HL-60/S4 treated with phorbol 12-myristate 13-acetate at 8.2 ng/mL for 4 days and 3 days (cell line): ENCODE measurements around the gene PSMC3IP.

Source experiments
- in situ Hi-C: fragments of 300-500 bp; cut with MboI; formaldehyde crosslinking; loops from 2 replicates; pipeline ENCODE4 v1.15.0; 2022; ENCODE audit warnings: low sequenced_read_pairs

The PSMC3IP gene

DNA sequence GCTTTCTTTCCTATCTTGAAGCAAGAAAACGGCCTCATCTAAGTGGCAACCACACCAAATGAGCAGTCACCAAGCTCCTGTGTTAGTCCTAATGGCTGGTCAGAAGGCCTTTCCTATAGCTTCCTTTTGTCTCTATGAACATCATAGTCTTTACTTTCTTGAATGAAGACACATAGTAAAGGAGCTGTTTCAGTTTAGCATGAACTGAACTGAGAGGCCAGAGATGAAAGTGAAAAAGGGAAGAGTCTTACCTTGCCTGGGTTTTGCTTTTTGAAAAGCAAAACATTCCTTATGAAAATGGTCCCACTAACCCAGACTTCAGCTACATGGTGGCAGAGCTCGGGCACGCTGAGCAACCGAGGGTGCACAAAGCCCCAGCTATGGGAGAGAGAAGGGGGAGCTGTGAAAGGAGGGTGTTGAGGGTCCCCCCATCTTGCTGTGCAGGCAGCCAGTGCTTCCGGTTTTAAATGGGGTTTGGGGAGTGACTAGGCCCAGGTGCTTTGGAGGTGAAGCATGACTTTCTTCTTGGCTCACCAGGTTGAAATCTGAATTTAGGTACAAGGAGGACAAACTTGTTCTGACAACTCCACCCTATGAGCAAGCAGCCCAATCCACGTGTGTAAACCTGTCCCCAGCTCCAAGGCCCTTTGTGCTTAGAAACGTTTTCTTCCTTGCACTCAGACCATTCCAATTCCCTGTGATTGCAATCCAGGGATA is 9.1 kb upstream of the PSMC3IP start:
- in situ Hi-C loops = no loop called here

DNA sequence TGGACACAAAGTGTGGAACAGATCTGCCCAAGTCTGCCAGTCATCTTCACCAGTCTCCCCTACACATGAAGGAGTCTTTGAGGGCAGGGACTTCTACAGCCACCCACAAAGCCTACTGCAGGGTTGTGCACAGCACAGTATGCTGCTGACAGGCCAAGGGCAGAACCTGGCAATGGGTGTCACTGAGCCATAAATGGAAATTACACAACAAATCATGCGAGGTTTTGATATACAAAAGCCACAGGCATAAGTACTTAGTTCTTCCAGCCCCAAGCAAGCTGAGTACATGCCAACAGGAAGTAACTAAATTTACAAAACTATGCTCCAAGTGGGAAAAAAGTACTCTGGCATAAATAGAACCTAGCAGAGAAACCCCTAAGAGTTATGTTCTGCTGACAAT is 7.8 kb upstream of the PSMC3IP start:
- in situ Hi-C loops = no loop called here

DNA sequence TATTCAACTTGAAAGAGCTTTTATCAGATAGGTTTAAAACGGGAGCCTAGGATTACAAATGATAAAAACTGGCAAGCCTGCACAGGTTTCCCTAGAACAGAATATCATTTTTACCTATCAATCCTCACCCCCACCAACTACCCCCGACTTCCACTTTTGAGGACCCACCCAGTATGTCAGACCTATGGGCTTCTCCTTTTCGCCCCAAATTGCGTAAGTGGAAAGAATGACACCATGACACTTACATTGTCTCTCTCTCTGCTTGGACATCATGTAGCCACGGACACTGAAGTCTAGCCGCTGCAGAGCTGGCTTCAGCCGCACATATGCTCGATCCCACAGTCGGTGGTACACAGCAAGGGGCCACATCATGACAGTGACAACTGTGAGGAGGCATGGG is 7.4 kb upstream of the PSMC3IP start:
- in situ Hi-C loops = no loop called here

- in situ Hi-C loops = no loop called here
Observed at GRCh38 chr17:42581744-42582270, 4.3 kb upstream of the PSMC3IP start.

GRCh38 chr17:42579794-42580551 is 2.4 kb upstream of the PSMC3IP start:
- in situ Hi-C loops = no loop called here

- in situ Hi-C loops = no loop called here
Observed at GRCh38 chr17:42578282-42578869, 847 bp upstream of the PSMC3IP start.

DNA sequence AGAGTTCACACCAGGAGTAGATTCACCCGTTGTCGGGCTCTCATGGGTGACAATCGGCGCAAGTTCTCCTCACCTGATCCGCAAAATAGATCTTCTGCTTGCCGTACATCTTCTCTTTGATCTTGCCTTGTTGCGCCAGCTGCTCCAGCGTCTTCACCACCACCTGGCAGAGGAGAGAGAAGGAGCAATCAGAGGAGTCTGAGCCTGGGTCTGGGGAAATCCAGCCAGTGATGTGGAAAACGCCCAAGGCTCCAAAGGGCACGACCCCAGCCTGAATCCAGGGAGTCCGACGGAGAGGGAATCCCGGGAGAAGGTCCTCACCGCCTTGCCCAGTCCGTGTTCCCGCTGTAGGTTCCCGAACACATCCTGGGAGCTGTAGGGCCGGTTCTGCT is 393 bp downstream of the PSMC3IP start:
- in situ Hi-C loops = no loop called here

DNA sequence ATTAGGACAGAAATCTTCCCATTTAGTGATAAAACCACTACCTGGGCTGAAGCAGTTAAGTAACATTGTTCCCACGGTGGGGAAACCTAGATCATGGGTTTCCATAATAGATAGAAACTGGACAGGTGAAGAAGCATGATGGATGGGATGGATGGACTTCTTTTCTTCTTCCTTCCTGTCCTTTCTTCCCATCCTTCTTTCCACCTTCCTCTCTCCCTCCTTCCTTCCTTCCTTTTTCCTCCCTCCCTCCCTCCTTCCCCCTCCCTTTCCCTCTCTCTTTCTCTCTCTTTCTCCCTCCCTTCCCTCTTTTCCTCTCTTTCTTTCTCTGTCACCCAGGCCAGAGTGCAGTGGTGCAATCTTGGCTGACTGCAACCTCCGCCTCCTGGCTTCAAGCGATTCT is 3.1 kb downstream of the PSMC3IP start:
- in situ Hi-C loops = no loop called here

DNA sequence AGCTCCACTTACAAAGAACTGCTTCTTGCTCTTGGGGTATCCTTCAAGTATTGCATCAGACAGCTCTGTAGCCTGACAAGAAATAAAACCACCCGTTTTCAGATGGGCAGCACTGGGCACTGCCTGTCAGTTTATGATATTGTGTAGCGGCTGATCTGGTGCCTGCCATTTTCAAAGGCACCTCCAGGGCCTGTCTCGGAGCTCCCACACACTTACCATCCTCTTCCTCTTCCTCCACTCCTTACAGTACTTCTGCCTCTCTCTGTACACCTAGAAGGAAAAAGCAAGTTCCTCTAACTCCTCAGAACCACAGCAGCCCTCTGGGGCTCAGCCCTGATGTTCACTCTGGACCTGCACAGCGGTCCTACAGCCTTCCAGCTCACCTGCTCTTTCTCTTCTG is 4.4 kb downstream of the PSMC3IP start:
- in situ Hi-C loops = no loop called here

DNA sequence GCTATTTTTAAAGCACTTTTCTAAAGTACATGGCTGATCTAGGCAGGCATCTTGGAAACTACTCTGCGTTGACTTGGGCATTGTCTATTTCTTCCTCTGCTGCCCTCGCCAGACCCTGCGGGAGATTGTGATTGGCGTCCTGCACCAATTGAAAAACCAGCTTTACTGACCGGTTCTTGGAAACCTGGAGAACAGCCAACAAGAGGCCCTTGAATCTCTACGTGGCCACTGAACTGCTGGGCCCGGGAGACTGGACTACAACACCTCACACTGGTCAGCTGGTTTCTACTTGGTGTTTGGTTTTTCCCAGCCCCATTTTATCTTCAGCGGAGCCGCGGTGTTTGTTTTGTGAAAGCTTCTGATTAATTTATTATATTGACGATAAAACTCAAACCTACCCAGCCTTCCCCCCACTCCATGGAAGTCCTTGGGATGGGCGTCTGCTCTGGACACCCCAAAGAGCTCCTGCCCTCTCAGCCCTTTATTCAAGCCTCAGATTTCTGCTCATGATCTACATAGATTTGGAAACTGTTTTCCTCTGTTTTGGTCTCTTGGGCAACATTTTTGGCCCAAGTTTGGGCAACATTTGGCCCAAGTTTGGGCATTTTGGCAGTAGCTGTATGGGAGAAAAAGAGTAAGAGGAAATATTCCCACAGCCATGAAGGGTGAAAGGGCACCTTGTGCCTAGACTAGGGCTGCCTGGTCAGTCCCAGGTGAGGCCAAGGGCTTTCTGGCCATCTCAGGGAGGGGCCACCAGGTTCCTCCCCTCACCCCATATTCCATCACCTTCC is 5.9 kb downstream of the PSMC3IP start:
- in situ Hi-C loops = no loop called here

GRCh38 chr17:42568341-42569111 is 9.0 kb downstream of the PSMC3IP start:
- in situ Hi-C loops = no loop called here

GRCh38 chr17:42566883-42567573 is 10.5 kb downstream of the PSMC3IP start, which contains the start of gene MLX:
MLX (plus strand) TSS chr17:42567100; CDS start chr17:42567125, 25 bp downstream.
- in situ Hi-C loops = no loop called here

DNA sequence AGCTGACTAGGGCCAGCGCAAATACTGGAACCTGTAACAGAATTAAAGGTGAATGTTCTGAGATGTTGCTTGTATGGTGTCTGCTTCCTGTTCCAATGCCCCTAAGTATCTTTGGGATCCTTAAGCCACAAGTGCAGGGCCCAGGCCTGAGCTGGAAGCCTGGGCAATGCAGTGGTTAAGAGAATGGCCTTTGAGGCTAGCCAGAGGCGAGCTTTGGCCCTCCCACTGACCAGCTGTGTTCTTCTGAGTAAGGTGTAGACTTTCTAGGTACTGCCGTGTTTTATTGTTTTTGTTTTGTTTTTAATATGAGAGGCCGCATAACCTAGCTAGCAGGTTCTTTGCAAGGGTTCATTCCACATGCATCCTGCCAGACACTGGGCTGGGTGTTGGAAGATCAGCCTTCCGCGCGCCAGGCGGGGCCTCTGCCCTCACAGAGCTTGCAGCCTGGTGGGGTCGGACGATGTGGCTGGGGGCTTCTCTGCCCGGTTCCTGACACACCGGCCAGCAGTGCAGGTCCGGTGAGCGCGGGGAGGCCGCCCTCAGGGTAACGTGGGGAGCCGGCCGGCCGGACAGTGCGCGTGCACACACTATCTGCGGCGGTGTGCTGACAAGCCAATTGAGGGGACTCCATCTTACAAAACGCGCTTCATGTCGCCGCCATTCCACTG is 11.2 kb downstream of the PSMC3IP start:
- in situ Hi-C loops = no loop called here

- in situ Hi-C loops = no loop called here
Observed at GRCh38 chr17:42565523-42566214, 11.9 kb downstream of the PSMC3IP start.

DNA sequence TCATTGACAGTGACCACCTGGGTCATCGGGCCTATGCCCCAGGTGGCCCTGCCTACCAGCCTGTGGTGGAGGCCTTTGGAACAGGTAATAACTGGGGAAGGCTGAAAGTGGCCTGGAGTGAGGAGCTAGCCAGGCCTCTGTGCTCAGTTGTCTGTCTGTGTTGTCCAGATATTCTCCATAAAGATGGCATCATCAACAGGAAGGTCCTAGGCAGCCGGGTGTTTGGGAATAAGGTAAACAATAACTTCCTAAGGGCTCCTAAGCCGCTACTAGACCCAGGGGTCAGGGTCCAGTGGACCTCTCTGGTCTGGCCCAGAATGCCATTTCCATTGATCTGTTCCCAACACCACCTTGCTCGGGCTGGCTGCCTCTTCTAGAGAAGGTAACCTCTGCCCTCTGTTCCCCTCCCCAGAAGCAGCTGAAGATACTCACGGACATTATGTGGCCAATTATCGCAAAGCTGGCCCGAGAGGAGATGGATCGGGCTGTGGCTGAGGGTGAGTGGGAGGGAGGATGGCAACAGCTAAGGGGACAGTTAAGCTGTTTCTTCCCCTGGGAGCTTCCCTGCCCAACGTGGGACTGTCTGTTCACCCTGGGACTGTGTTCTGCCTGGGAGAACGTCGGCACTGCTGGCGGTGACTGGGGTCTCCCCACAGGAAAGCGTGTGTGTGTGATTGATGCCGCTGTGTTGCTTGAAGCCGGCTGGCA is 12.6 kb downstream of the PSMC3IP start:
- in situ Hi-C loops = no loop called here

DNA sequence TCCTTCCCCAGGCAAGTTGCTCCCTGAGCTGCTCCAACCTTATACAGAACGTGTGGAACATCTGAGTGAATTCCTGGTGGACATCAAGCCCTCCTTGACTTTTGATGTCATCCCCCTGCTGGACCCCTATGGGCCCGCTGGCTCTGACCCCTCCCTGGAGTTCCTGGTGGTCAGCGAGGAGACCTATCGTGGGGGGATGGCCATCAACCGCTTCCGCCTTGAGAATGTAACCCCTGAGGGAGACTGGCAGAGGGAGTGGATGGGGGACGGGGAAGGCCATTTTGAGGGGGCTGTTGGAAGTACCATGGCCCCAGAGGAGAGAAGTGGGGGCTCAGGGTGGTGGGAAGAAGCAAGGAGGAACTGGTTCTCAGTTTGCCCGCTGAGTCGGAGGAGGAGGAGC is 13.6 kb downstream of the PSMC3IP start:
- in situ Hi-C loops = no loop called here

DNA sequence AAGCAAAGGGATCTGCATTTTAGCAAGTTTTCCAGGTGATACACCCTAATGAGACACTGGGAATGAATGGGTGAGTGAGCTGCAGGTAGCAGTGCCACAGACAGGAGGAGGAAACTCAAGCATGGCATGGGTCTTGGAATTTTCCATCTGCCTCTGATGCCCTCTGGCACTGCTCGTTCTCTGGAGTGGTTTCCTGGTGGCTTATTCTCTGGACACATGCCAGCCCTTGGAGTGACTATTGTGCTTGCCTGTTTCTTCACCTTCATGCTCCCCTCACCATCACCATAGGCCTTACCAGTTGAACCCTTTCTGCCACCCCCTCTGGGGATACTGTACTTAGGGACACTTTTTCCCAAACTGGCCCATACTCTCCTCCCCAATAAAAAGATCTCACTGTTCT is 14.0 kb downstream of the PSMC3IP start:
- in situ Hi-C loops = no loop called here

- in situ Hi-C loops = no loop called here
Observed at GRCh38 chr17:42563143-42563509, 14.4 kb downstream of the PSMC3IP start.
